Activated CD8-positive, alpha-beta memory T cell treated with anti-CD3 and anti-CD28 coated beads, Interleukin-2, amount 50 U/mL, for 24 hours (primary cell): ENCODE measurements around the gene MYBPC3.
"Not testable (repeated sequence)": the region's sequence is repeated elsewhere in the genome, so short reads cannot be mapped to it uniquely, and the experiment has no call there.

Source experiments
- DNase-seq: peaks from one replicate; pipeline ENCODE4 v3.0.0-alpha.2; 2020; ENCODE audit errors: extremely low read depth

MYBPC3 gene

DNA sequence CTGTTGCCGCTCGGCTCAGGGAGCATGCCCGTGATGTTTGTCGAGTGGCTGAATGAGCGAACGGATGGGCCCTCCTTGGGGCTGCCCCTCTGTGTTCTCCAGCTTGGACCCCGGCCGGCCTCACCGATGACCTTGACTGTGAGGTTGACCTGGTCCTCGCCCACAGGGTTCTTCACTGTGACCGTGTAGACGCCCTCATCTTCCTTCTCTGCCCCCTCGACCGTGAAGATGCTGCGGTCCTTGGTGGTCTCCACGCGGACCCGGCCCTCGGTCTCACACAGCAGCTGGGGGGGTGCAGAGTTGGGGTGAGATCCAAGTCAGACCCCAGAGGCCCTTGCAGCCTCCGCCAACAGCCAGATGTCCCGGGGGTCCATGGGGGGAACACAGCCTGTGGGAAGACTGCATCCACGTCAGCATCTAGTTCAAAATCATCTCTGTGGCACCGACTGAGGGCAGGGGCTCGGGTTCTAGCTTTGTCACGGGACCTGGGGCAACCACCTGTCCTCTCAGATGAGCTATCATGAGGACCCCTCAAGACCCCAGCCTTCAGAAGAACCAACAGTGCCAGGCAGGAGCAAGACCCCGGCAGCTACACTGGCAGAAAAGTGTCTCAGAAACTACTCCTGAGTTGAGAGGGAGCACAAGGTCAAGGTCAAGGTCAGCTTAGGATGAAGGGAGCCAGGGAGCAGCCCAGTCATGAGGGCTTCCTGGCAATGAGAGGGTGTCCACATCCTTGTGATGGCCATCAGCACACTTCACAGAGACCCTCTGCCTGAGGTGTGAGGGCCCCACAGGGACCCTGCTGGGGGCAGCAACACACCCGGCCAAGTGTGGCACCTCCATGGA, 13.9 kb downstream of the MYBPC3 start:
- no peak for DNase-seq

DNA sequence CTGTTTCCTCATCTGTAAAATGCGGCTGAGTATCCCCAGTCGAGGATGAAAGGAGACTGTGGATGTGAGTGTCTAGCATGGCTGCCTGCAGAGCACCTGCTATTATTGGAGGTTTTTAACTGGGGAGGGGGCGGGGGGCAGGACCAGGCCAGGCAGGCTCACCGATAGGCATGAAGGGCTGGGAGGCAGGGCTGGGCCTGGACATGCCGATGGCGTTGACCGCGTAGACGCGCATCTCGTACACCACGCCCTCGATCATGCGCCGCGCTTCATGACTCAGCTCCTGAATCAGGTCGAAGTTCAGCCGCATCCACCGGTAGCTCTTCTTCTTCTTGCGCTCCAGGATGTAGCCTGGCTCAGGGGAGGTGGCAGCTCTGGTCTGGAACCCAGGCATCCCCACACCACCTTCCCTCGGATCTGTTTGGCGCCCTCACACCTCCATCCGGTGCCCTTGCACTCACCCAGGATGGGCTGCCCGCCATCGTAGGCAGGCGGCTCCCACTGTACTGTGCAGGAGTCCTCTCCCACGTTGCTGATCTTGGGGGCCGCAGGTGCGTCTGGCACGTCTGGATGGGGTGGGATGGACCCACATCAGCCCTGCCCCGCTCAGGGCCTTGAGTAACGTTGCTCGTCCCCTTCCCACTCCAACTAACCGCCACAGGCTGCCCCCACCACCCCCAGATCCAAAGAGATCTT, 15.1 kb downstream of the MYBPC3 start:
- DNase-seq = no peak

DNA sequence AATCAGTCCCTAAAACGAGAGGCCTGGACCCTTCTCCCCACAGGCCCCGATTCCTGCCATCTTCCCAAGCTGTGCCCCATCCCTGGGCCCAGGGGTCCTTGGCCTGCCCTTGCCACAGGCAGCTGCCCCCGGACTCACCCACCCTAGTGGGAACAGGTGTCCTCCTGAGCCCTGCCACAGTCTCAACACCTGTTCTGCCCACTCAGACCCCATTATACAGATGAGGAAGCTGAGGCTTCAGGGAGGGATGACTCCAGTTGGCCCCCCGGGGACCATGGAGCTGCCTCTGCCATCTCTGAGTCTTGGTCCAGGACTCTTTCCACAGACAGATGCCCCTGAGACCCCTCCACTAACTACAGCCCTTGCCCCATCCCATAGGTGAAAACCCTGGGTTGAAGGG, 15.9 kb downstream of the MYBPC3 start:
- DNase-seq = no peak

DNA sequence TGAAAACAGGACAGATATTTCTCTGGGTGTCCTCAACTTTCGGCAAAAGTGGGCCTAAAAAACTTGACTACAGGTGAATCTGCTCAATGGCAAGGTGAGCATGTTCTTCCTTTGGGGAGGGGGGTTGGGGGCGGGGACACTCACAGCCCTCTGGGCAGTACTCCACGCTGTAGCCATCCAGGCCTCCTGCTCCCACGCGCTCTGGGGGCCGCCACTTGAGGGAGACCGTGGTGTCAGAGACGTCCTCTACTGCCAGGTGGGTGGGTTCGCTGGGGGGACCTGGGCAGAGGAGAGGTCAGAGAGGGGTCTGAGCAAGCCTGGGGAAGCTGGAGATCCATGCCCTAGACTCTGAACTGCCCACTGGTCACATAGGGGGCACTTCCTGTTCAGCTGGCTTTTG, 16.8 kb downstream of the MYBPC3 start:
- no peak for DNase-seq

DNA sequence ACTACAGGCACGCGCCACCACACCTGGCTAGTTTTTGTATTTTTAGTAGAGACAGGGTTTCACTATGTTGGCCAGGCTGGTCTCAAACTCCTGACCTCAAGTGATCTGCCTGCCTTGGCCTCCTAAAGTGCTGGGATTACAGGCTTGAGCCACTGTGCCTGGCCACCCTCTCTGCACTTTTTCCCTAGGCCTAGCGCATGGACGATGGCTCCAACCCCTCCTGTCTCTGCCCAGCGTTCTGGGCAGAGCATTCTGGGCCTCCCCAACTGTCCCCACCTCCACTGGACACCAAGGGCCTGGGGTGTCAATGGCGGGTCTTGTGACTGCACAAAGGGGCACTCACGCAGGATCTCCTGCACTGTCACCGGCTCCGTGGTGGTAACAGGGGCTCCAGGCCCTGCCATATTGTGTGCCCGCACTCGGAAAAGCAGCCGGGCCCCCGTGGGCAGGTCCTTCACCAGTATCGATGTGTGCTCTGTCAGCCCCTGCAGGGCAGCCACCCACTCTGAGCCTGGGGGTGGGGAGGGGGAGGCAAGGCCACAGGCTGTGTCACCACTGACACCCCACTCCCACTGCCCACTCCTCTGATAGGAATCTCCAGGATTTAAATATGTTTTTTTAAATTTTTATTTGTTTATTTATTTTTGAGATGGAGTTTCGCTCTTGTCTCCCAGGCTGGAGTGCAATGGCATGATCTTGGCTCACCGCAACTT, 17.6 kb downstream of the MYBPC3 start:
- DNase-seq = not testable (repeated sequence)

DNA sequence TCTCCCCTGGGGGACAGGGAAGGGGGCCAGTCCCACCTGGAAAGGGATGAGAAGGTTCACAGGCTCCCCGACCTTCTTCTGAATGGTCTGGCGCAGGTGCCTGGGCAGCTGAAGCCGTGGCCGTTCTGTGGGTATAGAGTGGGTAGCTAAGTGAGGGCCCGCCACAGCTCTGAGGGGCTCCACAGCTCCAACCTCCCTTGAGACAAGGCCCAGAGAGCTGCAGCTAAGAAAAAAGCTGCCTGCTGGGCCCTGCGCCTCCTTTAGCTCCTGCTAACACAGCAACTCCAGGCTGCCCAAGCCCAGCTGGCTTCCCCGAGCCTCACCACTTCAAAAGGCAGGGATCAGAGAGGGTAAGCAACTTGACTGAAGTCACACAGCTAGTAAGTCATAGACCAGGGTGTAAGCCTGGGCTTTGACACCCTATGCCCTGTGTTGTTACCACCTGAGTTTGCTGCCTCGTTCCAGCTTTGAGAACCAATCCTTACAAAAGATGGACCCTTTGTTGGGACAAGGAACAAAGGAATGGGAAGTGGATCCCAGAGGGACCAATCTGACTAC, 18.5 kb downstream of the MYBPC3 start:
- no peak for DNase-seq

DNA sequence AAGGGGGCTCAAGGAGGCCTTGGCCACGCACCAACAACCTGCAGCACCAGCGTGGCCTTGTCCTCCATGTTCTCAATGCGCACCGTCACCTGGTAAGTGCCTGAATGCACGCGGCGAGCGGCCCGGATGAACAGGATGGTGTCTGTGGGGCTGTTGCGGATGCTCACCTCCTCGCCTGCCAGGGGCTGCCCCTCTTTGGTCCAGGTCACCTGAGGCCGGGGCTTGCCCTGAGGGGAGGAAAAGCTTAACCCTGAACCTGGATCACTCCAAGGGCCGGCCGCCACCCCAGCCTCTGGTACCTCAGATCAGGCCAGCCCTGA, 19.0 kb downstream of the MYBPC3 start:
- no peak for DNase-seq

DNA sequence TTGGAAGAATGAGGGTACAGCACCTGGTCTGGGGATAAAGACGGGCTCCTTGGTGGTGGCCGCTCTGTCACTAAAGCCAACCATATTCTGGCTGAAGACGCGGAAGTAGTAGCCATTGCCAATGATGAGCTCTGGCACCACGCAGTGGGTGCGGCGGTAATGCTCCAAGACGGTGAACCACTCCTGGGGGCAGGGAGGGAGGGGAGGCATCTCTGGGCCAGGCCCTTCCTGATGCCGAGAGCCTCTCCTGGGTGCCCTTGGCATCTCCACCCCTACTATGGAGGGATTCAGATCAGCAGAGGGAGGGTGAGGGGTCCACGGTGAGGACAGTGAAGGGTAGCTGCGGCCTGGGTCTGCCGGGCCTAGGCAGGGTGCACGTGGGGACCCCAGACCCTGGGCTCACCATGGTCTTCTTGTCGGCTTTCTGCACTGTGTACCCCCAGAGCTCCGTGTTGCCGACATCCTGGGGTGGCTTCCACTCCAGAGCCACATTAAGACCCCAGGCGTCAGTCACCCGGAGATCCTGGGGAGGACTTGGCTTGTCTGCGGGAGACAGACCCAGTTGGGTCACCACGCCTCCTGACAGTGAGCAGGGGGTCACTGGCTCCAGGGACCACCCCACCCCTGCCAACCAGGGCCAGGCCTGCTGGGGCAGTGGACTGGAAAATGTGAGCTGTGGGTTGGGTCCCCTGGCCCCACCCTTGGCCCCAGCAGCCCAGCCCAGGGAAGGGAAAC, 19.5 kb downstream of the MYBPC3 start:
- DNase-seq = no peak

DNA sequence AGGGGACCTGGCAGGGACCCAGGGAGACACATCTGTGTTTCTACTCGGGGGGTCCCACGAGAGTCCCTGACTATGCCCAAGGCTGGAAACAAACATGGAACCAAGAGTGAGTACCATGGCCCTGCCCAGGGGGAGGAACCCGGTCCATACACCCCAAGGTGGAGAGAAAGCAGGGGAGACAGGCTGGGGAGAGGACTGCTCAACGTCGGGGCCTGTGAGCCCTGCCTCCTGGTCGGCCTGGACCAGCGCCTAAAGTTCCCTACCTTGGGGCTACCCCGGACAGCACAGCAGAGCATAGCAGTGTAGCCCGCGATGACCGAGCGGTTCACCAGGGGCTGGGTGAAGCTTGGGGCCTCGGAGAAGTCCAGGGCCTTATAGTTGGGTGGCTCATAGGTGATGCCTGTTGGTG, 20.2 kb downstream of the MYBPC3 start:
- DNase-seq = no peak

DNA sequence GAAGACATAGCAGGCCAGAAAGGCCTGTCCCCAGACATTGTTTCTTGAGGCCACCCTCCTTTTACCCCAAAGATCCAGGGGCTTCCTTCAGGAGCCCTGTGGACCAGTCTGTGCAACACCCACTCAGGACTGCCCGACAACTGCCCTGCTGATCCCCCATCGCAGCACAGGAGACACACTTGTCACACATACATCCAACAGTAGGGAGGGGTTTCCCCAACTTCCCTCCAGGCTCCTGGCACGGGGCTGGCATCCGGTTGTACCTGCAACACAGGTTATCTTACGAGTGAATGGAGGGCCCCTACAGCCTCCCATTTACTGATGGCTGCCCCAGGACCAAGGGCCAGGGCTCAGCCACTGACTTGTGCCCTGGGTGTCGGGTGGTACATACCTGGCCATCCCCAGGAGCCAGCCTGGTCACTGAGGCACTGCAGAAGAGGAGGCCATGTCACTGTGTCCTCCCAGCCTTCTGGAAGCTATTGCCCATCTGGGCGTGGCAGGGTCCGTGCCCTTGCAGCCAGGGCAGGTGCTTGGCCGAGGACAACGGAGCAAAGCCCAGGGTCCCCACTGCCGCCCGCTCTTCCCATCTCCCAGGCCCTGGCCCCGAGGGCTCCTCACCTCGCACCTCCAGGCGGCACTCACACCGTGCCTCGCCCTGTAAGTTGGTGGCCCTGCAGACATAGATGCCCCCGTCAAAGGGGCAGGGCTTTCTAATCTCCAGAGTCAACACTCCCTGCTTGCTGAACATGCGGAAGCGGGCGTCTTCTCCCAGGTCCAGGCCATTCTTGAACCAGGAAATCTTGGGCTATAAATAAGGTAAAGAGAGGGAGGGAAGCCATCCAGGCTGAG, 20.8 kb downstream of the MYBPC3 start:
- DNase-seq = no peak

DNA sequence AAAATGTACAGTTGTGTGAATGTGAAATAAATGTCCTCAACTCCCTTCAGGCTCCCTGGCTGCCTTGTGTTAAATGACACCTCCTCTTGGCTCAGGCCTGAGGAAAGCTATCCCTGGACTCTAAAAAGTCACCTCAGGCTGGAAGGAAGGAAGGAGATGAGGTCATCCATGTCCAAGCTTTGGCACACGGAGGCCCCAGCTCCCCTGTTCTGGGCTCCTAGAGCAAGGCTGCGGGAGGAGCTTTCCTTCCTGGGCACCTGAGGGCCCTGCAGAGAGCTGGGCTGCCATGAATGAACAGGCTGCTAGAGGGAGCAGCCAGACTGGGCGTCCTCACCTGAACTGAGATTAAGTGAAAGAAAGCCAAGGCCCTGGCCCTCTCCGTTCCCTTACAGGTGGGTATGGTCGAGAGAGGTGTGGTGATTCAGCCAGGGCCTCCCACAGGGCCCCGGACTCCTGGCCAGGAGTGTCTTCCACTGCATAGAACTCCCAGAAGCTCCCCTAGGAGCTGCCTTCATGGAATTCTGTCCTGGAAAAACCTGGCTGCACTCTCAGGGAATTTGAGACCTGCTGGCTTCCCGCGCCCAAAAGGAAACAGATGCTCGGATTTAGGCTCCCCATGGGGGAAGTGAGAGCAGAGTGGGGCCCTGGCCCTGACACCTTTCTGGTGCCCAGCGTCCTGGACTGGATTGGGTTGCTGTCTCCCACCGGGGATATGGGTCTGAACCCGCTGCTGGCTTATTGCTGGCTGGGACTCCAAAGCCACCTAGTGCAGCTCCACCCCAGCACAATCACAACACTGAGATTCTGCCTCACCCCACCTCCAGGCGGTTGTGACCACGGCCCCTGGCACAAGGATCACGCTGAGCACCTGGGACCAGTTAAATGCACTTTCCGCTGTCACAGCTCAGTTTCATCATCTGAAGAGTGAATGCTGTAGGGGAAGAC, 22.2 kb downstream of the MYBPC3 start:
- DNase-seq = no peak

DNA sequence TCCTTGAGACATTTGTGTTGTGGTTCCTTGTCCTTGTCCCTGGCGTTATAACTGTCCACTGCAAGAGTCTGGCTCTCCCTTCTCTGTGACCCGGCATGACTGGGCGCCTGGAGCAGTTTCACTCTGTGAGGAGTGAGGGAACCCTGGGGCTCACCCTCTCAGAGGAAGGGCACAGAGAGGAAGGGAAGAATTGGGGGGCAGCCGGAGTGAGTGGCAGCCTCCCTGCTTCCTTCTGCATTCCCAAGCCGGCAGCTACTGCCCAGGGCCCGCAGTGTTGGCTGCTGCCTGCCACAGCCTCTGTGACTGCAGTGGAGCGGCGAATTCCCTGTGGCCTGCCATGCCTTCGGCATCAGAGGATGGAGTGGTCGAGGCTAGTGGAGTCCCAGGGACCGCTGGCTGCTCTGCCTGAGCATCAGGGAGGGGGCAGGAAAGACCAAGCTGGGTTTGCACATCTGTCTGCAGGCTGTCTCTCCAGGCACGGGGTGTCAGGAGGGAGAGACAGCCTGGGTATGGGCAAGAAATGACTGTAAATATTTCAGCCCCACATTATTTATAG, 23.0 kb downstream of the MYBPC3 start:
- DNase-seq = no peak

DNA sequence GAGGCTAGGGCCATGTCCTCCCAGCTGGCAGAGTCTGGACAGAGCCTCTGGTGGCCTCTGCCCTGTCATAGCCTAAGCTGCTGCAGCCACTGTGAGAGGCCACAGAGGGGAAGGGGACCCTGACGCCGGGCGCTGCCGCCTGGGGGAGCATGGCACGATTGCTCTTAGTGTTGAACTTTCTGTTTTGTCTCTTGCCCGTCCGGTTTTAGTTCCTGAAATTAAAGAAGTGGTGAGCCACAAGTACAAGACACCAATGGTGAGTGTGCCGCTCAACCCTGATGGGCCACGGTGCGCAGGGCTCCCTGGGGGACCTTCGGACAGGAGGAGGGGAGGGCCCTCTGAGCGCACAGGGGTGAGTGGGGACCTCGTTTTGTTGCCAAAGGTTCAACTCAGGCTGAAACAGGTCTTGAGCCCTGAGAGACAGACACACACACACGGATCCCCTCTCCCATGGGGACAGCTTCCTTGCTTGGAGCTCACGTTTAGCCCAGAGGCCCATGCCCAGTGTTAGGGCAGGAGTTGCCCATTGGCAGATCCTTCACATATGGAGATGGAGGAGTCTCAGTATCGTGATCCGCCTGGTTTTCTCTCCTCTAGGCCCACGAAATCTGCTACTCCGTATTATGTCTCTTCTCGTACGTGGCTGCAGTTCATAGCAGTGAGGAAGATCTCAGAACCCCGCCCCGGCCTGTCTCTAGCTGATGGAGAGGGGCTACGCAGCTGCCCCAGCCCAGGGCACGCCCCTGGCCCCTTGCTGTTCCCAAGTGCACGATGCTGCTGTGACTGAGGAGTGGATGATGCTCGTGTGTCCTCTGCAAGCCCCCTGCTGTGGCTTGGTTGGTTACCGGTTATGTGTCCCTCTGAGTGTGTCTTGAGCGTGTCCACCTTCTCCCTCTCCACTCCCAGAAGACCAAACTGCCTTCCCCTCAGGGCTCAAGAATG, 23.8 kb downstream of the MYBPC3 start:
- DNase-seq = no peak

DNA sequence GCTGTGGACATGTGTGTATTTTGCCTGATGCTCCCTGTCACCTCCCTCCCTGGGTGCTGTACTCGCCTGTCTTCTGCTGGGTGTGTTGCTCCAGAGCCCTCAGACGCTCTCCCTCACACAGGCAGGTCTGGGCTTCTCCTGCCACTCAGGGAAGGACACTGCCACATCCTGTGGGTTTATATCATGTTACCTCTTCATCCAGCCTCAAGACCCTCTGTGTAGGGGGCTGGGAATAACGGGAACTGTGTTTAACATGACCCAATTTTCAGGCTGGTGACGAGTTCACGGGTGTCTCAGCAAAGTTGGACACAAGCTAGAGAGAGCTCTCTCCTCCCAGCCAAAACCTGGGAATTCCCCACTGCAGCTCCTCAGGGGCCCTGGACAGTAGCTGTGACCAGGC, 24.6 kb downstream of the MYBPC3 start:
- DNase-seq = no peak

DNA sequence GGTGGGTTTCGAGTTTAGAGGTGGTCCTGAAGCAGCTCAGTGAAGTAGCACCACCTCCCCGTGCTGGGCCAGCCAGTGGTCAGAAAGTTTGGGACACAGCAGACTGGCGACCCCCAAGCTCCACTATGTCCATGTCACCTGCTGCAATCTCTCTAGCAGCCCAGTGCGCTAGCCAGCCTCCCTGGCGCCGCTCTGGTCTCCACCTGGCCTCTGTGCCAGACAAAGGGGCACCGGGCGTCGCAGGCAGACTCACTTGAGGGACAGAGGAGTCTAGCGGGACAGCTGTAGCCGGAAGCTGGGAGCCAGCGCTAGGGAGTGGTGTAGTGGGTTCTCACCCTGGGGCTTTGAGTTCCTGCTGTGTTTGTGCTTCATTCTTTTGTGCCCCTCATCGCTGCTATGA, 25.5 kb downstream of the MYBPC3 start:
- DNase-seq = no peak

DNA sequence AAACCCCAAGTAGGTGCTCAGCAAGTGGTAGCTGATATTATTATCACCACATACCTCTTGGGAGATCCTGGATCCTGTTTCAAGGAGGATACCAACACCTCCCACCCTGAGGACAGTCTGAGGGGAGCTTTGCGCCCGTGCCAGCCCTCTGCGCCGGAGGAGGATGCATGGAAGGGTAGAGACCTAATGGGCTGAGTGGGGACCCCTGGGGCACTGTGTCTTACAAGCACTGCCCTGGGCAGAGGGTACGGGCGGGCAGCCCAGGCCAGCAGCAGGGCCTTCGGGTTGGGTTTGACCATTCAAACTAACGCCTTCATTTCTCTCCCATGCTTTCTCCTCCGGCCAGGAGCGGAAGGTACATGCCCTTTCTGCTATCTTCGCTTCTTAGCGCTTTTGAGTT, 26.3 kb downstream of the MYBPC3 start:
- no peak for DNase-seq

DNA sequence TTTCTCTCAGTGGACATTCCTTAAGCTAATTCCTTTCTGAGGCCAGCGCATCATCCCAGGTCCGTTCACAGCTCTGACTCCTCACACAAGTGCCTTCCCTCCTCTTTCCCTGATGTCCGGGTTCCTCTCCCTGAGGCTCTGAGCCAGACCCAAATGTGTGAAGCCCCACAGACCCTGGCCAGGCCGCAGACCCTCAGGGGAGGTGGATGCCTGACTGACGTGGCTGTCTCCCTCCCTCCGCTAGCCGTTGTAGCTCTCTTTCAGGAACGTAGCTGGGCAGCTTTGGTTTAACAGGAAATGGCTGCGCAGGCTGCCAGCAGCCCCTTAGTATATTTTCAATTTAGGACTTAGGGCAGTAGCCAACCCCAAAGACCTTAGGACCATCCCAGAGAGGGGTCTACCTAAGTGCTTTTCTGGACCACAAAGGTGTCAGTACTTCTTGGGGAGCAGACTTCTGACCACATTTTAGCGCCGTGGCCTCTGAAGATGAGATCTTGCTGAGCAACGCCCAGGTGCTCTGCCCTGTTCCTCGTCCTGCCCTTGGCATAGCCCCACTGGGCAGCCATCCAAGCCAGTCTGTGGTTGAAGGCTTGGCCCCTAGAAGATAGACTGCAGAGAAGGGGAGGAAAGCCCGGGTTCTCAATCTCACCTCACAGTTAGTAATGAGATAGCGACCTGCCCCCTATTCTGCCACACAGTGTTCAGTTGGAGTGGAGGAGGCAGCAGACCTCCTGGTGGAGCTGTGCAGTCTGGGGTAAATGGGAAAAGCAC, 27.0 kb downstream of the MYBPC3 start:
- DNase-seq = no peak

DNA sequence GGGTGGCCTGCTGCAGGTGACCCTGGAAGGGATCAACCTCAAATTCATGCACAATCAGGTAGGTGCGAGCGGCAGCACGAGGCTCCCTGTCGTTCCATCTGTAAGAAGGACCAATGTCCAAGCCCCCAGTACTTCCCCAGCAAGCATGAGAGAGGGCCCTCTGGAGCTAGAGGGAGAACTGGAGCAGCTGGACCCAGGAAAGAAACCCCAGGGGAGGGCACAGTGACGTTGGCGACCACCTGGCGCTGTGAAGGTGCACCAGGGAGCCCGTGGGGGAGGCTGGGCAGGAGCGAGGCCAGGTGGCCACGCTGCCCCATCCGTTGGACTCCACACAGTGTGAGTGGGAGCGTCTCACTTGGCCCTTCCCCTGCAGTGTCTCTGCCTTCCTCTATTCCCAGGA, 28.0 kb downstream of the MYBPC3 start:
- no peak for DNase-seq
